ENCODE data around the gene ACSF2. TPM values are rescaled to one million over a fixed set of nuclear protein-coding genes. Genes with fewer than 3 reads are reported as not detected.

Gene ACSF2
- polyA plus RNA-seq, 1 experiment: 52.1 TPM

DNA sequence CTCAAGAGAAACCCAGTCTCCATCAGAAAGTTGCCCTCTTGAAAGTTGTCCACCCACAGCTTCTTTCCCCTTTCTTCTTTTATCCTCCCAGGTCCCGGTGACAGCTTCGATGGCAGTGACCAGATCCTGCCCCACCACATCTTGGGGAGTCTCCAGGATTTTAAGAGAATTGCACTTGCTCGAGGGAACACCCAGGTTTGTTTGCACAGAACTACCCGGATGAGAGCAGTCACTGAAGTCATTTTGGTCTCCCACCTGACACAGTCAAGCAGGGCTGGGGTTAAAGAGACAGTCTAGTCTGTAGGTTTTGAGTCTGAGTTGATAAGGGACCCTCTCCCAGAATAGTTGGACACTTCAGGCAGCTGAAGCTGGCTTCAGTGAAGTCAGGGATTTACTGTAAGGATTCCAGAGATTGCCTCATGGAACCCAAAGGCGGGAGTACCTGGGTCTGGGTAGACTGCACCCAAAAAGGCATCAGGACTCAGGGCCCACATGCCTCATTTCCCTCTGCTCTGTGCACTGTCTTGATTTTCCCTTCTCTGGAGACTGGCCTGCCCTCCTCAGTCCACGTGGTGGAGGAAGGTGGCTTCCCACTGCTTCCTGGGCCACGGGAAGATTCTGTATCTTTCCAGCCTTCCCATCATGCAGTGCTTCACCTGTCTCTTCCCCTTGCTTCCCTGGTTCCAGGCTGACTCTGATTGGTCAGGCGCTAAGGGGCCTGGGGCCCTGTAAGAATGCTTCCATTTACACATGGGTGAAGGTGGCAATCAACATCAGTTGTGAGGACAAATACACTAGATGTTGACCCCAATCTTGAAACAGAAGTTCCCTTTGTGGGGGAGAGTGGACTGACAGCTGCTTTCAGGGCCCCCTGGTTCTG, 91.7 kb downstream of the ACSF2 start:
- H3K27me3 ChIP-seq (ENCODE audit: control insufficient read depth, insufficient read depth, low read length): peaks cover 16% of the 10 kb centered on the region
- ChIA-PET POLR2A (no interaction called here), CTCF (no interaction called here)
- H3K9me3 ChIP-seq (ENCODE audit: control insufficient read depth, insufficient read depth, low read length): no peaks in the 10 kb centered on the region
- DNase-seq (ENCODE audit: low read depth, low spot score): no peak
- no peak overlapping the region for H3K4me3 ChIP-seq (ENCODE audit: low read depth, low read length)
- TF ChIP-seq, protein P1, sequence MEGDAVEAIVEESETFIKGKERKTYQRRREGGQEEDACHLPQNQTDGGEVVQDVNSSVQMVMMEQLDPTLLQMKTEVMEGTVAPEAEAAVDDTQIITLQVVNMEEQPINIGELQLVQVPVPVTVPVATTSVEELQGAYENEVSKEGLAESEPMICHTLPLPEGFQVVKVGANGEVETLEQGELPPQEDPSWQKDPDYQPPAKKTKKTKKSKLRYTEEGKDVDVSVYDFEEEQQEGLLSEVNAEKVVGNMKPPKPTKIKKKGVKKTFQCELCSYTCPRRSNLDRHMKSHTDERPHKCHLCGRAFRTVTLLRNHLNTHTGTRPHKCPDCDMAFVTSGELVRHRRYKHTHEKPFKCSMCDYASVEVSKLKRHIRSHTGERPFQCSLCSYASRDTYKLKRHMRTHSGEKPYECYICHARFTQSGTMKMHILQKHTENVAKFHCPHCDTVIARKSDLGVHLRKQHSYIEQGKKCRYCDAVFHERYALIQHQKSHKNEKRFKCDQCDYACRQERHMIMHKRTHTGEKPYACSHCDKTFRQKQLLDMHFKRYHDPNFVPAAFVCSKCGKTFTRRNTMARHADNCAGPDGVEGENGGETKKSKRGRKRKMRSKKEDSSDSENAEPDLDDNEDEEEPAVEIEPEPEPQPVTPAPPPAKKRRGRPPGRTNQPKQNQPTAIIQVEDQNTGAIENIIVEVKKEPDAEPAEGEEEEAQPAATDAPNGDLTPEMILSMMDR (IDR thresholded peaks at IDR 0.05; ENCODE audit: low read depth, low read length): no peak
- H3K27ac ChIP-seq (ENCODE audit: low read depth, low read length): no peak overlapping the region

- H3K4me3 ChIP-seq (ENCODE audit: low read depth, low read length): no peak overlapping the region
- peaks cover 22% of the 10 kb centered on the region for H3K27me3 ChIP-seq (ENCODE audit: control insufficient read depth, insufficient read depth, low read length)
- H3K9me3 ChIP-seq (ENCODE audit: control insufficient read depth, insufficient read depth, low read length): no peaks in the 10 kb centered on the region
- no peak for DNase-seq (ENCODE audit: low read depth, low spot score)
- ChIA-PET POLR2A (no interaction called here), CTCF (no interaction called here)
- no peak overlapping the region for H3K27ac ChIP-seq (ENCODE audit: low read depth, low read length)
- TF ChIP-seq, protein P1 (IDR thresholded peaks at IDR 0.05; ENCODE audit: low read depth, low read length): no peak
Observed at GRCh38 chr17:50518384-50519023, 92.5 kb downstream of the ACSF2 start.

DNA sequence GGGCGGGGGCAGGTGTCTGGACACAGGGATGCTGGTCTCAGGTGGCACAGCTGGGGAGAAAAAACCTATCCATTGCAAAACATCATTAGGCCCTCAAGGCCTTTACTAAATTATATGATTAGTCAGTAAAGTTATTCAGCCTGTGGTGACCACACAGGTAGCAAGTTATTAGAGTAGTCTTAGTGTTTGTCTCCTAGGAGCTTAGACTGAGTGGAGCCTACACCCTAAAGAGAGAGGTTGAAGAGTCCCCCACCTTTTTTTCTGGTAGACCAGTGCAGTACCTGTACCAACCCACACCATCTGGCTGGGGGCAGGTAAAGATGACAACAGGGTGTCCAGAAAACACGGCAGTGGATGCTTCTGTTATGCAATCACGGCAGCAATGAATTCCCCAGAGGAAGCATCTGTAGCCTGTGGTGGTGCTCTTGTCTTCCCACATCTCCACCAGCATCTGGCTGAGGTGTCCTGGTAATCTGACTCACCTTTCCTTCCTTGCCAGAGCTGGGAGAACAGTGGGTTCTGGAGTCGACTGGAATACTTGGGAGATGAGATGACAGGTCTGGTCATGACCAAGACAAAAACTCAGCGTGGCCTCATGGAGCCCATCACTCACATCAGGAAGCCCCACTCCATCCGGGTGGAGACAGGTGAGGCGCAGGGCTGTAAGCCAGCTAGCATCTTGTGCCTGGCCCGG, 93.3 kb downstream of the ACSF2 start:
- Histone ChIP-seq H3K27me3 (ENCODE audit: control insufficient read depth, insufficient read depth, low read length) (peaks cover 23% of the 10 kb centered on the region), H3K4me3 (ENCODE audit: low read depth, low read length) (no peak overlapping the region), H3K27ac (ENCODE audit: low read depth, low read length) (no peak overlapping the region), H3K9me3 (ENCODE audit: control insufficient read depth, insufficient read depth, low read length) (no peaks in the 10 kb centered on the region)
- ChIA-PET POLR2A (no interaction called here), CTCF (no interaction called here)
- no peak for DNase-seq (ENCODE audit: low read depth, low spot score)
- TF ChIP-seq, protein P1 (IDR thresholded peaks at IDR 0.05; ENCODE audit: low read depth, low read length): no peak

DNA sequence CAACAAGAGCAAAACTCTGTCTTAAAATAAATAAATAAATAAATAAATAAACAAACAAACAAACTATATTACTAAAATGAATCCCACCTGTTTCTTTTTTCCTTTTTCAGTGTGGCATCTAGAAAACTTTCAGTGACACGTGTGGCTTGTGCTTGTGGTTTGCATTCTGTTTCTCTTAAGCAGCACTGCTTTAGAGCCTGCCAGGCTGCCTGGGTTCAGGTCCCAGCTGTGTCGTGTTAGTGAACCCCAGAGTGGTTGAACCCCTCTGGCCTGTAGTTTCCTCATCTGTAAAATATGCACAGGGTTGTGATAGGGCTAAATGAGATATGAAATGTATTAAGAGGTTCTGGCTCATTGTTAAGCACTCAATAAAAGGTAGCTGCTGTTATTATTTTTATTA, 94.5 kb downstream of the ACSF2 start:
- Histone ChIP-seq H3K9me3 (ENCODE audit: control insufficient read depth, insufficient read depth, low read length) (no peaks in the 10 kb centered on the region), H3K4me3 (ENCODE audit: low read depth, low read length) (no peak overlapping the region), H3K27me3 (ENCODE audit: control insufficient read depth, insufficient read depth, low read length) (peaks cover 33% of the 10 kb centered on the region), H3K27ac (ENCODE audit: low read depth, low read length) (no peak overlapping the region)
- no peak for DNase-seq (ENCODE audit: low read depth, low spot score)
- TF ChIP-seq, protein P1 (IDR thresholded peaks at IDR 0.05; ENCODE audit: low read depth, low read length): no peak
- ChIA-PET CTCF (interaction anchor here (0.9 kb wide), 1 partner anchor 19 kb away, joined by 3 read pairs; no protein-coding TSS in a partner anchor), POLR2A (no interaction called here)

Measured in AG04450 (cell line).